HG03378 (cell line): ENCODE measurements around the gene USH2A.

Experiments used
- ATAC-seq: cut with Tn5 transposase; IDR thresholded peaks from one replicate; pipeline ENCODE4 v1.9.1; 2021; ENCODE audit warnings: mild to moderate bottlenecking, moderate library complexity; ENCODE audit not compliant: unreplicated experiment

The USH2A gene

GRCh38 chr1:215824245-215824644 is 599.0 kb downstream of the USH2A start:
- ATAC-seq: no peak

GRCh38 chr1:215819114-215819513 is 604.1 kb downstream of the USH2A start:
- no peak for ATAC-seq

GRCh38 chr1:215807911-215808436 is 615.3 kb downstream of the USH2A start:
- ATAC-seq: no peak

- no peak for ATAC-seq
Measured at GRCh38 chr1:215807218-215807617, 616.0 kb downstream of the USH2A start.

GRCh38 chr1:215797859-215798258 is 625.4 kb downstream of the USH2A start:
- no peak for ATAC-seq

GRCh38 chr1:215794156-215794555 is 629.1 kb downstream of the USH2A start:
- no peak for ATAC-seq

- ATAC-seq: no peak
Measured at GRCh38 chr1:215793180-215793579, 630.1 kb downstream of the USH2A start.

GRCh38 chr1:215792446-215792845 is 630.8 kb downstream of the USH2A start:
- no peak for ATAC-seq

GRCh38 chr1:215789981-215790380 is 633.3 kb downstream of the USH2A start:
- no peak for ATAC-seq

GRCh38 chr1:215786997-215787396 is 636.3 kb downstream of the USH2A start:
- ATAC-seq: no peak

GRCh38 chr1:215780641-215781040 is 642.6 kb downstream of the USH2A start:
- ATAC-seq: no peak

GRCh38 chr1:215780139-215780538 is 643.1 kb downstream of the USH2A start:
- no peak for ATAC-seq

GRCh38 chr1:215779729-215780128 is 643.5 kb downstream of the USH2A start:
- no peak for ATAC-seq

GRCh38 chr1:215777370-215777925 is 645.8 kb downstream of the USH2A start:
- ATAC-seq: no peak

GRCh38 chr1:215776336-215776735 is 646.9 kb downstream of the USH2A start:
- ATAC-seq: no peak

- ATAC-seq: no peak
Measured at GRCh38 chr1:215772151-215772550, 651.1 kb downstream of the USH2A start.

- ATAC-seq: no peak
Measured at GRCh38 chr1:215768303-215768702, 654.9 kb downstream of the USH2A start.

GRCh38 chr1:215767761-215768160 is 655.5 kb downstream of the USH2A start:
- no peak for ATAC-seq

- no peak for ATAC-seq
Measured at GRCh38 chr1:215766521-215766920, 656.7 kb downstream of the USH2A start.

GRCh38 chr1:215765833-215766232 is 657.4 kb downstream of the USH2A start:
- no peak for ATAC-seq

- no peak for ATAC-seq
Measured at GRCh38 chr1:215761446-215761845, 661.8 kb downstream of the USH2A start.

- ATAC-seq: no peak
Measured at GRCh38 chr1:215754112-215754511, 669.1 kb downstream of the USH2A start.

- ATAC-seq: no peak
Measured at GRCh38 chr1:215749414-215749813, 673.8 kb downstream of the USH2A start.
